ENCODE data around the gene PTPN20.

The PTPN20 gene

DNA sequence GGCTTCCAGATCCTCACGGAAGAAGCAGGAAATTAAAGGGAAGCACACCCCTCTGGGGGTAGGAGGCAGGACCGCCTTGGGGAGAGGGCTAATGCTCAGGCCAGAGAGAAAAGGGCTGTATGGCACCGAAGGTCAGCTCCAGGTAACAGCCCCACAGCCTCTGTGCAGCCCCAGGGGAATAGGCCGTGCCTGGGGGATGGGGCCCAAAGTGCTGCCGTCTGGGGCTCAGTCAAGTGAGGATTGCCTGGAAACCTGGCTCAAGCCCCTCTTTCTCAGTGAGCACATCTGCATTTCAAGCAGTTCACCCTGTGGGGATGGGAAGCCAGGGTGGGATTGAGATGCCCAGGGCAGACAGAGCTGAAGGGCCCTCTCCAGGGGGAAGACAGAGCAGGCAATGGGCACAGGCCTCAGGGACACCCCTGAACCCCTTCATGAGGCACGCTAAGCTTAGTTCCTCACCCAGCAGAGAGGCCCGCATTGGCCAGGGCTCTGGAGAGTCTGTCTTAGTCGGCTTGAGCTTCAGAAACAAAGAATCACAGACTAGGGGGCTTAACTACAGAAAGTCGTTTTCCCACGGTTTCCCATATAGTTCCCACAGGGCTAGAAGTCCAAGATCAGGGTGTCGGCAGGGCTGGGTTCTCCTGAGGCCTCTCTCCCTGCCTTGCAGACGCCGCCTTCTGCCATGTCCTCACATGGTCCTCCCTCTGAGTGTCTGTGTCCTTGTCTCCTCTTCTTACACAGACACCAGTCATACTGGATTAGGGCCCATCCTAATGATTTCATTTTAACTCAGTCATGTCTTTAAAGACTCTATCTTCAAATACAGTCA is 118.2 kb downstream of the PTPN20 start:
- TF ChIP-seq, protein P1, sequence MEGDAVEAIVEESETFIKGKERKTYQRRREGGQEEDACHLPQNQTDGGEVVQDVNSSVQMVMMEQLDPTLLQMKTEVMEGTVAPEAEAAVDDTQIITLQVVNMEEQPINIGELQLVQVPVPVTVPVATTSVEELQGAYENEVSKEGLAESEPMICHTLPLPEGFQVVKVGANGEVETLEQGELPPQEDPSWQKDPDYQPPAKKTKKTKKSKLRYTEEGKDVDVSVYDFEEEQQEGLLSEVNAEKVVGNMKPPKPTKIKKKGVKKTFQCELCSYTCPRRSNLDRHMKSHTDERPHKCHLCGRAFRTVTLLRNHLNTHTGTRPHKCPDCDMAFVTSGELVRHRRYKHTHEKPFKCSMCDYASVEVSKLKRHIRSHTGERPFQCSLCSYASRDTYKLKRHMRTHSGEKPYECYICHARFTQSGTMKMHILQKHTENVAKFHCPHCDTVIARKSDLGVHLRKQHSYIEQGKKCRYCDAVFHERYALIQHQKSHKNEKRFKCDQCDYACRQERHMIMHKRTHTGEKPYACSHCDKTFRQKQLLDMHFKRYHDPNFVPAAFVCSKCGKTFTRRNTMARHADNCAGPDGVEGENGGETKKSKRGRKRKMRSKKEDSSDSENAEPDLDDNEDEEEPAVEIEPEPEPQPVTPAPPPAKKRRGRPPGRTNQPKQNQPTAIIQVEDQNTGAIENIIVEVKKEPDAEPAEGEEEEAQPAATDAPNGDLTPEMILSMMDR (IDR thresholded peaks at IDR 0.05; ENCODE audit: extremely low read depth, insufficient read depth, missing control alignments): no peak

DNA sequence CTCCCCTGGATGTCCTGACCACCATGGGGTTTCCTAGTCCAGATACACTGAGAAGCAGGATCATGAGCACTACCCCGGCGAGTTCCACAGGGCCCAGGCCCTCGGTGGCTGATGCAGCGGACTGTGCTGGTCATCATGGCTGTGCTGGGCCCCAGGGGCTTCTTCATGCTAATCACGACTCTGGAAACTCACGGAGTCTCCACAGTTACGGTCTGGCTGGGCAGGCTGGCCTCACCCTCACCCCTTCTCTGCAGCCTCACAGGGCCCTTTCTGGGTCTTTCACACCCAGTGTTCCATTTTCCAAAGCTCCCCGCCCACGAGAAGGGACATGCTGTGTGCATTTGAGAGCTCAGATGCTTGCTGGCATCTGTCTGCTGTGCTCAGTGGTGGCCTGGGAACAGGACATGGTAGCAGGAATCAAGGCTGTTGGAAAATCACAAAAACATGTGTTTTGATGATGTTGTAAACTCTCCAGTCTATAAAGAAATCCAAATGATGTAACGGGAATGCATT is 119.0 kb downstream of the PTPN20 start:
- TF ChIP-seq, protein P1 (IDR thresholded peaks at IDR 0.05; ENCODE audit: extremely low read depth, insufficient read depth, missing control alignments): no peak
- in situ Hi-C loops (cut with MboI; ENCODE audit: low pct_unique_long_range_greater_than_20kb, low sequenced_read_pairs, unreplicated experiment): no loop called here
- no peak for DNase-seq (ENCODE audit: low spot score)

More for the DNA sequence above, 118.2 kb downstream of the PTPN20 start:
- in situ Hi-C loops (cut with MboI; ENCODE audit: low pct_unique_long_range_greater_than_20kb, low sequenced_read_pairs, unreplicated experiment): loop anchor here (10.0 kb wide), 1 partner anchor 285 kb away; no protein-coding TSS in a partner anchor
- DNase-seq (ENCODE audit: low spot score): no peak

DNA sequence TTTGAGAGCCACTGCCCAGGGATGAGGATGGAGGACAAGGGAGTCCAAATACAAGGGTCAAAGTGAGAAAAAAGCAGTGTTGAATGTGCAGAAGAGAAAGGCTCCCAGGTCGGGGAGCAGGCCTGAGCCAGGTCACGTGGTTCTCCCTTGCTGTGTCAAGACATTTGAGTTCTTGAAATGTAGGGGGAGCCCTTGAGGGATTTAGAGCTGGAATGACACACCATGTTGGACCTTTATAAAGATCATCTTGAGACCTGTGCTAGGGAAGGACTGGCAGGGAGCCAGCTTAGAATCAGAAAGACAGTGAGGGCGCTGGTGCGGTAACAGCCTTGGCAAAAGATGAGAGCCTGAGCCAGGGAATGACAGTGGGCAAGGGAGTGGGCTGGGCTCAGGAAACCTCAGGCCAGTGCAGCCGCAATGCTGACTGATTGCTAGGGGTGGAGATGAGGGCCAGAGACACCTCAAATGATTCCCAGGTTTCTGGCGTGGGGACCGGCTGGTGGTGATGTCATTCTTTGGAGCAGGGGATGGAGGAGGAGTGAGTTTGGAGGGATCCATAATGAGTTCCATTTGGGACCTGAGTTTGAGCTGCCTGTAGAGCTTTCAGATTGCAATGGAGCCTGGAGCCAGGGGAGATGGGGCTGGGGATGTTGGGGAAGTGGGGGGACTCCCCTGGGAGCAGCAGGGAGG is 120.1 kb downstream of the PTPN20 start:
- DNase-seq (ENCODE audit: low spot score): no peak
- in situ Hi-C loops (cut with MboI; ENCODE audit: low pct_unique_long_range_greater_than_20kb, low sequenced_read_pairs, unreplicated experiment): no loop called here
- TF ChIP-seq, protein P1 (IDR thresholded peaks at IDR 0.05; ENCODE audit: extremely low read depth, insufficient read depth, missing control alignments): no peak

DNA sequence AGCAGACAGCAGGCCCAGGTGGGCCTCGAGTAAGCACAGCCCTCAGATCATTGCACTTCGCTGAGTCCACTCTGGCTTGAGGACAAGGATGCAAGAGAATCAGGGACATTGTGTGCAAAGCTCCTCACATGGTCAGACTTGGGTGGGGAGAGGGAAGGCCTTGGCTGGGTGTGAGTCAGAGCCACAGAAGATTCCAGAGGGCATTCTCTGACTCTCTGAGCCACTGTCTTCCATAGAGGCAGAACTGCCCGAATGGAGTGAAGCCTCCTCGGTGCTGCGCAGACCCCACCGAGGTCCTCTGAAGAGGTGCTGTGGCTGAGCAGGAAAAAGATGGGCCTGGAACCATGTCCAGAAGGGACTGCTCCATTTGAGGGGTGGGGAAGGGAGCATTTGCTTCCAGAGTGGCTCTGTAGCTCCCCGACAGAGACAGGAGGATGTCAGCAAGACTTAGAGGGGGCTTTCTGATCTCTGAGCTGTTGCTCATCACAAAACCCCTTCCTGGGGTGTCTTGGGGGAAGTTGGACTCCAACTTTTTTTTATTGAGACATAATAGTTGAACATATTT is 120.8 kb downstream of the PTPN20 start:
- no peak for DNase-seq (ENCODE audit: low spot score)
- in situ Hi-C loops (cut with MboI; ENCODE audit: low pct_unique_long_range_greater_than_20kb, low sequenced_read_pairs, unreplicated experiment): no loop called here

DNA sequence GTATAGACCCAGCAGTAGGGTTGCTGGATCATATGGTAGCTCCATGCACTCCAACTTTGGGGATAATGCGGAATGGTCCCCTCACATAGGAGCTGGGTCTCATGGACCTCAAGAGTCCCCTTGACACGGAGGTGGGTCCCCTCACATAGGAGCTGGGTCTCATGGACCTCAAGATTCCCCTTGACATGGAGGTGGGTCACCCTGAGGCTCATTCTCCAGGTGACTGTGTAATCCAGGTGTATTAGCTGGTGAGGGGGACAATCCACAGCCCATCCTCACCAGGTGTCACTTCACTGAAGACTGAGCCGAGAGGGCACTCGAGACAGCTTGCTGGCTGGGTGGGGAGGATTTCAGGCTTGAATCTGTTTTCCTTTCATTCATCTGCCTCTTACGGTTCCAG is 121.9 kb downstream of the PTPN20 start:
- TF ChIP-seq, protein P1 (IDR thresholded peaks at IDR 0.05; ENCODE audit: extremely low read depth, insufficient read depth, missing control alignments): no peak
- DNase-seq (ENCODE audit: low spot score): no peak
- in situ Hi-C loops (cut with MboI; ENCODE audit: low pct_unique_long_range_greater_than_20kb, low sequenced_read_pairs, unreplicated experiment): no loop called here

More for the DNA sequence above, 120.8 kb downstream of the PTPN20 start:
- TF ChIP-seq, protein P1 (IDR thresholded peaks at IDR 0.05; ENCODE audit: extremely low read depth, insufficient read depth, missing control alignments): no peak

DNA sequence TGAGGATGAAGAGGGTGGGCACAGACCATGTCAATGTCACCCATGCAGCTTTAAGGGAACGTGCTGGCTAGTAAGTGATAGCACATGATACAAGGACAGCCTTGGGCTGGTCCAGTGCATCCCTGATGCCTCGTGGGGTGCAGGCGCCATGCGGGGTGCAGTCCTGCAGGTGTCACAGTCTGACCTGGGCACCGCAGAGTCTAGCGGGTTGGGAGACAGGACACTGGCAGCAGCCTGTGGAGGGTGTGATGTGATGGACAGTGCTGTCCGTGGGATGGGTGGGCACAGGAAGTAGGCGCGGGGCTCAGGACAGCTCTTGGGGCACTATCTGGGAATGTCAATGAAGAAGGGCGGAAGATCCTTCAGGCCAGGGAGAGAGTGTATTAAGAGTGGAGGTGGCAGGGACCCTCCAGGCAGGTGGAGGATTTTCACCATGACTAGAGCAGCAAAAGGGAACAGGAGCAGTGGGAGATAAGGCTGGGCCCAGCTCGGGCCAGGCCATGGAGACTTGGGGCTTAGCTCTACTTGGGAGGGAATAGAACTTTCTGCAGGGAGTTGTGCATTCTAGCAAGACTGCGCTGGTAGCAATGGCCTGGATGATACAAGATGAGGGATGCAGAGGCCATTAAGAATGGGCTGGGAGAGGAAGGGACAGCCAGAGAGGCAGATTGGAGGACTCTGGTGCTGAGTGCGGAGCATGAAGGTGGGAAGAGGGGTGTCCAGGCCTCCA is 122.5 kb downstream of the PTPN20 start:
- no peak for DNase-seq (ENCODE audit: low spot score)
- TF ChIP-seq, protein P1 (IDR thresholded peaks at IDR 0.05; ENCODE audit: extremely low read depth, insufficient read depth, missing control alignments): no peak
- in situ Hi-C loops (cut with MboI; ENCODE audit: low pct_unique_long_range_greater_than_20kb, low sequenced_read_pairs, unreplicated experiment): no loop called here
